AG04449 (cell line): ENCODE results near the gene RAB37.

Experiments used
- CTCF ChIA-PET: fragments of 350-600 bp; formaldehyde crosslinking; extraction: SDS; loops from one replicate; lab custom pipeline; 2021; ENCODE audit warnings: antibody characterized with exemption; lab: Yijun Ruan, JAX
- POLR2A ChIA-PET: fragments of 400-600, 350-600 bp; formaldehyde crosslinking; extraction: SDS; loops from one replicate; lab custom pipeline; 2020; ENCODE audit warnings: antibody characterized with exemption, inconsistent platforms; lab: Yijun Ruan, JAX
- DNase-seq: peaks from one replicate; pipeline ENCODE4 v3.0.0-alpha.2; 2010; ENCODE audit warnings: low read depth, low spot score
- H3K4me3 ChIP-seq: 2 replicates; pipeline ENCODE4 v1.5.1; 2011; ENCODE audit warnings: low read depth, mild to moderate bottlenecking, control low read depth, low read length
- CTCF ChIP-seq: IDR thresholded peaks from one replicate; pipeline ENCODE4 v1.5.1; 2011; ENCODE audit warnings: mild to moderate bottlenecking, moderate library complexity, low read length, control low read depth, inconsistent platforms; ENCODE audit not compliant: insufficient read depth; ENCODE audit errors: missing control alignments

Gene RAB37

GRCh38 chr17:74737299-74738050 lies 419 bp downstream of the RAB37 start:
- TF ChIP-seq CTCF: peak; percentile 34
- POLR2A ChIA-PET: no interaction called here
- CTCF ChIA-PET: interaction anchor here (1.3 to 4.4 kb wide), 6 partner anchors 9 to 127 kb away, joined by 4 to 44 read pairs (median 7); partner anchors contain the start of gene NHERF1
- no peak overlapping the region for H3K4me3 ChIP-seq
- DNase-seq: no peak

- no peak overlapping the region; the same call in 1 of the 2 replicates for H3K4me3 ChIP-seq
- no peak for TF ChIP-seq CTCF
- POLR2A ChIA-PET: interaction anchor here (0.7 kb wide), 1 partner anchor 1122 kb away, joined by 3 read pairs; no protein-coding TSS in a partner anchor
- no peak for DNase-seq
- CTCF ChIA-PET: interaction anchor here (1.0 to 4.4 kb wide), 7 partner anchors 8 to 126 kb away, joined by 3 to 44 read pairs (median 7); partner anchors contain the start of gene NHERF1
Measured at GRCh38 chr17:74738051-74738996, 1.3 kb downstream of the RAB37 start.

- H3K4me3 ChIP-seq: no peak overlapping the region
- no peak for DNase-seq
- ChIA-PET POLR2A (no interaction called here), CTCF (interaction anchor here (1.0 to 4.4 kb wide), 4 partner anchors 7 to 125 kb away, joined by 3 to 44 read pairs (median 4); partner anchors contain the start of gene NHERF1)
- no peak for TF ChIP-seq CTCF
Measured at GRCh38 chr17:74739227-74739831, 2.3 kb downstream of the RAB37 start.

- no peak for TF ChIP-seq CTCF
- H3K4me3 ChIP-seq: no peak overlapping the region
- ChIA-PET POLR2A (no interaction called here), CTCF (interaction anchor here (1.0 kb wide), 1 partner anchor 124 kb away, joined by 3 read pairs; no protein-coding TSS in a partner anchor)
- DNase-seq: no peak
Measured at GRCh38 chr17:74740173-74740572, 3.1 kb downstream of the RAB37 start.

GRCh38 chr17:74740641-74741387 lies 3.8 kb downstream of the RAB37 start:
- no peak overlapping the region for H3K4me3 ChIP-seq
- POLR2A ChIA-PET: no interaction called here
- DNase-seq: no peak
- CTCF ChIA-PET: interaction anchor here (1.0 to 2.8 kb wide), 4 partner anchors 31 to 124 kb away, joined by 3 to 29 read pairs (median 8); no protein-coding TSS in a partner anchor
- no peak for TF ChIP-seq CTCF
